Ishikawa (cell line): ENCODE data around the gene RBL1.

Experiments
- CEBPB ChIP-seq: IDR thresholded peaks from 2 replicates; pipeline ENCODE4 v1.6.1; 2012
- EGR1 ChIP-seq: IDR thresholded peaks from 2 replicates; pipeline ENCODE4 v1.6.1; 2012
- REST ChIP-seq: IDR thresholded peaks from 2 replicates; pipeline ENCODE4 v1.6.1; 2012; ENCODE audit warnings: low read depth, mild to moderate bottlenecking

- TF ChIP-seq CEBPB: no peak
- no peak for TF ChIP-seq REST
- no peak for TF ChIP-seq EGR1
Measured at GRCh38 chr20:36989797-36990196, 106.0 kb downstream of the RBL1 start.
